ENCODE data around the gene ZNF319.

- TF ChIP-seq POLR2AphosphoS5 (IDR thresholded peaks at IDR 0.05; ENCODE audit: low read depth, low read length) (no peak), POLR2A (IDR thresholded peaks at IDR 0.05; ENCODE audit: low read depth, low read length) (no peak), TAF1 (IDR thresholded peaks at IDR 0.05; ENCODE audit: low read depth, low read length) (no peak), SPI1 (IDR thresholded peaks at IDR 0.05; ENCODE audit: low read depth, low read length) (no peak)
Measured at GRCh38 chr16:57955572-57956188, 44.8 kb downstream of the ZNF319 start.
